ENCODE measurements around the gene ASXL1.

DNA sequence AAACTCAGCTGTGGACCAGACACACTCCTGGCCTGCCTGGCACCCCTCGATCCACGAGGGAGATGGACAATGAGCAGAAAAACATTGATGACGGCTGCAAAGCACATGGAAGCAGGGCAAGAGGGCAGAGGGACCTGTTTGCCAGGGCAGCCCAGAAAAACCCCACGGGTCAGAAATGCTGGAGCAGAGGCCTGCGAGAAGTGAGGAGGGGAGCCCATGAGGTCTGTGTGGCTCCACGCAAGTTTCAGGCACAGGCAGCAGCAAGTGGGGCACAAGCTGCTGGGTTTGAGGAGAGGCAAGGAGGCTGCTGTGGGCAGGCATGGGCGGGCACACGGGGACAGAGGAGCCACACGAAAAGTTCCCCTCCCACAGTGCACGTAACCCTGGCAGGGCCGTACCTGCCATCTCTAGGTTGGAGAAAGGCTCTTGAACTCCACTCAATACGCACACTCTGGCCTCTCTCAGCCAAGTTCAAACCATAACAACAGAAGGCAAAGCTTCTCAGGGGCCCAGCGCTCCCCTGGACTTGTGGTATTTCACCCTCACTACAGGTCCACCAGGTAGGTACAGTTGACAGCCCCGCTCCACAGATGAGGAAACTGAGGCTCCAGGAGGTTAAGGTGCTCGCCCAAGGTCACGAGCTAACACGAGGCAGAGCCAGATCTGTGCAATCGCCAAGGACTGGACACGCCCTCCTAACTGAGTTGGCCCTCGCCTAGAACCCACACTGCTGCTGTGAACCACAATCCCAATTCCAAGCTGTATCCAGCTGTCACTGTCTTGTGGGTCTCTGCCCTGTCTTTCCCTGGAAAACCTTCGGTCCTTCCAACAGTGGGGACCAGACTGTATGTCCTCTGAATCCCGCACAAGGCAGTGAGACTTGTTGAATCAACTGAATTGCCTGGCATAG lies 118.8 kb downstream of the ASXL1 start:
- TF ChIP-seq, protein P1, sequence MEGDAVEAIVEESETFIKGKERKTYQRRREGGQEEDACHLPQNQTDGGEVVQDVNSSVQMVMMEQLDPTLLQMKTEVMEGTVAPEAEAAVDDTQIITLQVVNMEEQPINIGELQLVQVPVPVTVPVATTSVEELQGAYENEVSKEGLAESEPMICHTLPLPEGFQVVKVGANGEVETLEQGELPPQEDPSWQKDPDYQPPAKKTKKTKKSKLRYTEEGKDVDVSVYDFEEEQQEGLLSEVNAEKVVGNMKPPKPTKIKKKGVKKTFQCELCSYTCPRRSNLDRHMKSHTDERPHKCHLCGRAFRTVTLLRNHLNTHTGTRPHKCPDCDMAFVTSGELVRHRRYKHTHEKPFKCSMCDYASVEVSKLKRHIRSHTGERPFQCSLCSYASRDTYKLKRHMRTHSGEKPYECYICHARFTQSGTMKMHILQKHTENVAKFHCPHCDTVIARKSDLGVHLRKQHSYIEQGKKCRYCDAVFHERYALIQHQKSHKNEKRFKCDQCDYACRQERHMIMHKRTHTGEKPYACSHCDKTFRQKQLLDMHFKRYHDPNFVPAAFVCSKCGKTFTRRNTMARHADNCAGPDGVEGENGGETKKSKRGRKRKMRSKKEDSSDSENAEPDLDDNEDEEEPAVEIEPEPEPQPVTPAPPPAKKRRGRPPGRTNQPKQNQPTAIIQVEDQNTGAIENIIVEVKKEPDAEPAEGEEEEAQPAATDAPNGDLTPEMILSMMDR (IDR thresholded peaks at IDR 0.05) = no peak
- no peak for TF ChIP-seq EZH2 (IDR thresholded peaks at IDR 0.05; ENCODE audit: borderline replicate concordance, insufficient read depth, low read depth, low read length, poor library complexity, severe bottlenecking)
